HepG2 (cell line): ENCODE measurements around the gene KLHDC8B. TPM values are rescaled to one million over a fixed set of nuclear protein-coding genes. Genes with fewer than 3 reads are reported as not detected.

Experiments used
- AKNA ChIP-seq: sonication (generic); formaldehyde crosslinking; IDR thresholded peaks from 2 replicates; pipeline ENCODE4 v1.4.0; 2020; ENCODE audit warnings: missing genetic modification reagents, borderline replicate concordance
- ASH2L ChIP-seq: fragments of 300-600, 200-600 bp; sonication (generic); IDR thresholded peaks from 2 replicates; pipeline ENCODE4 v1.7.0; 2017; ENCODE audit warnings: low read depth, mild to moderate bottlenecking, moderate library complexity, mixed read lengths, low read length; ENCODE audit not compliant: insufficient read length
- FOXC1 ChIP-seq: sonication (generic); formaldehyde crosslinking; IDR thresholded peaks from 2 replicates; pipeline ENCODE4 v1.8.0; 2022; ENCODE audit warnings: mild to moderate bottlenecking, missing genetic modification reagents, borderline replicate concordance
- FOXP1 ChIP-seq, 2 experiments: fragments of 450-650 bp in 1 of 2; IDR thresholded peaks; 2 replicates each; pipeline ENCODE4 v1.6.1; 2017 to 2018; ENCODE audit warnings: antibody characterized with exemption in 1 of 2
- HDAC6 ChIP-seq: fragments of 200-600 bp; sonication (generic); IDR thresholded peaks from 2 replicates; pipeline ENCODE4 v1.7.0; 2017; ENCODE audit warnings: mild to moderate bottlenecking, antibody characterized with exemption, low read length, low read depth
- IRX3 ChIP-seq: sonication (generic); formaldehyde crosslinking; IDR thresholded peaks from 2 replicates; pipeline ENCODE4 v1.8.1; 2023; ENCODE audit warnings: mild to moderate bottlenecking, low read depth, missing genetic modification reagents, borderline replicate concordance
- MBD4 ChIP-seq: IDR thresholded peaks from 2 replicates; pipeline ENCODE4 v1.6.1; 2012; ENCODE audit warnings: low read length, inconsistent platforms, borderline replicate concordance
- POGZ ChIP-seq: sonication (generic); formaldehyde crosslinking; IDR thresholded peaks from 2 replicates; pipeline ENCODE4 v1.4.0; 2020; ENCODE audit warnings: mild to moderate bottlenecking, missing genetic modification reagents
- REST ChIP-seq, 2 experiments: IDR thresholded peaks; 2 replicates each; pipeline ENCODE4 v1.6.1; 2011 to 2012; ENCODE audit warnings: low read length in 2 of 2, borderline replicate concordance in 1 of 2, low read depth in 1 of 2, mild to moderate bottlenecking in 1 of 2, moderate library complexity in 1 of 2
- ZNF276 ChIP-seq: sonication (generic); formaldehyde crosslinking; IDR thresholded peaks from 2 replicates; pipeline ENCODE4 v1.4.0; 2020; ENCODE audit warnings: mild to moderate bottlenecking, low read depth, missing genetic modification reagents
- ZNF292 ChIP-seq: sonication (generic); formaldehyde crosslinking; IDR thresholded peaks from 2 replicates; pipeline ENCODE4 v1.8.1; 2022; ENCODE audit warnings: mild to moderate bottlenecking, low read depth, missing genetic modification reagents, borderline replicate concordance
- ZNF367 ChIP-seq: sonication (generic); formaldehyde crosslinking; IDR thresholded peaks from 2 replicates; pipeline ENCODE4 v1.4.0; 2020; ENCODE audit warnings: missing genetic modification reagents, borderline replicate concordance
- ZNF710 ChIP-seq: sonication (generic); formaldehyde crosslinking; IDR thresholded peaks from 2 replicates; pipeline ENCODE4 v1.5.0; 2020; ENCODE audit warnings: mild to moderate bottlenecking, missing genetic modification reagents, borderline replicate concordance
- polyA plus RNA-seq, 8 experiments: library from polyadenylated mRNA; depleted of rRNA in 3 of 8; stranded (reverse) in 7 of 8; unstranded in 1 of 8; fragments of >200 nt; fragmentation: Illumina TruSeq in 4 of 8; extraction: Trizol in 4 of 8; gene quantifications; 2 replicates each; pipeline versions ENCODE4 v1.2.1 to v1.2.3, GENCODE V29; 2011 to 2016; ENCODE audit warnings: low read depth in 4 of 8, missing spikeins in 1 of 8, mixed read lengths in 1 of 8; ENCODE audit not compliant: insufficient read depth in 1 of 8
- total RNA-seq, 5 experiments: library from RNA; depleted of rRNA; stranded (reverse); fragments of >200 nt; fragmentation: Illumina TruSeq; extraction: Trizol; gene quantifications; 2 replicates each; pipeline ENCODE4 v1.2.3, GENCODE V29; 2016; ENCODE audit warnings: low read depth in 1 of 5

The KLHDC8B gene
- total and polyA plus RNA-seq, 2 of the 13 experiments (the other 11 are each of a cell fraction or from before 2014, with no cell fraction given), result 17.2 to 17.8 TPM

GRCh38 chr3:49171119-49171774 is at the start of gene KLHDC8B (continued):
- TF ChIP-seq AKNA (CRISPR knock-in tag) (peak; percentile 76; the same call in 1 of the 2 replicates), MBD4 (no peak), ASH2L (peak; percentile 50), IRX3 (CRISPR knock-in tag) (no peak), FOXP1 (IDR thresholded peaks at IDR 0.05) (no peak), FOXP1 (CRISPR knock-in tag; IDR thresholded peaks at IDR 0.05) (peak; percentile 23; the same call in 1 of the 2 replicates), REST (IDR thresholded peaks at IDR 0.05; ENCODE audit: borderline replicate concordance in 1 of 2, low read depth in 1 of 2, low read length in 2 of 2) (no peak), ZNF292 (CRISPR knock-in tag) (no peak), ZNF276 (CRISPR knock-in tag) (peak; percentile 83; the same call in 1 of the 2 replicates), POGZ (CRISPR knock-in tag) (peak; percentile 79; the same call in 1 of the 2 replicates), ZNF710 (CRISPR knock-in tag) (0 out of 2 replicates have a peak, but pooled peaks have one; percentile 27), HDAC6 (no peak), FOXC1 (CRISPR knock-in tag) (peak; percentile 75; the same call in 1 of the 2 replicates), ZNF367 (CRISPR knock-in tag) (no peak)
